ENCODE measurements around the gene ELAPOR1. TPM values are rescaled to one million over a fixed set of nuclear protein-coding genes. Genes with fewer than 3 reads are reported as not detected.

ELAPOR1 gene
- total and polyA plus RNA-seq, 9 of the 15 experiments (the other 6 are each of a cell fraction or from before 2014, with no cell fraction given), result 0.07 to 1.2 (median 0.18) TPM

DNA sequence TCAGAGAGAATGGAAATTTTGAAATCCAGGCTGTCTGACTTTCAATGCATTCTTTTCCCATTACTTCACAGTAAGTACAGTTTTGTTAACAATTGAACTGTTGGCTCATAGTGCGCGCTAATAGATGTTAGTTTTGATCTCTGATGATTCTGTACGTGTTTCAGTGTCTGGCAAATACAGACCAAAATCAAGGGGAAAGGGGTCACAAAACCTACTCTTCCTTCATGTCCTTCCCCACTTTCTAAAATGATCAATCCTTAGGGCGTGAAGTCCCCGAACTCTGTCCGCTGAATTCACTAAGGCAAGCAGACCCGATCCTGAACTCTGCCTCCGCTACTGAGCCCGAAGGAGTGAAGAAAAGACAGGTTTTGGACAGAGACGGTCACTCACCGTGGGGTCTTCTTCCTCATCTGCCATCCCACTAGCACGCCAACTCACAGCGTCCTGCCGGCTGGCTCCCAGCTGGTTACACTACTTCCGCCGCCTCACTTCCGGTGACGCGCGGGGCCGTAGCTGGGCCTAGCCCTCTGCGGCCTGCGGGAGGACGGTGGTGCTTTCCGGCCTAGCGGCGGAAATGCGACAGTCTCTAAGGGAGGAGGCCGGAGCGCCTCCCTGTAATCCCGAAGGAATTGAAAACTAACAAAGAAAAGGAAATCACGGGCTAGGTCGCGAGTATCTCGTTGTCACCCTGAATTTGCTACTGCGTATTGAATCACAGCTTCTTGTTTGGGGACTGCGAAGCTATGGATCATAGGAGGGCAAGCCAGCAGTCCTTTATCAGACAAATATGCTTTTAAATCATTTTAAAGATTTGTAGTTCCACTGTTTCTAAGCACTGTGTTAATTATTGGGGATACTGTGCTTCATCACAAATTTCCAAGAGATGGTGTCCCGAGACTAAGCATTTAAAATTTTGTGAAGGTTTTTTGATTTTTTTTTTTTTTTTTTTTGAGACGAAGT is 38.1 kb upstream of the ELAPOR1 start, which contains the start of gene TAF13 (continued):
- TF ChIP-seq, protein P1, sequence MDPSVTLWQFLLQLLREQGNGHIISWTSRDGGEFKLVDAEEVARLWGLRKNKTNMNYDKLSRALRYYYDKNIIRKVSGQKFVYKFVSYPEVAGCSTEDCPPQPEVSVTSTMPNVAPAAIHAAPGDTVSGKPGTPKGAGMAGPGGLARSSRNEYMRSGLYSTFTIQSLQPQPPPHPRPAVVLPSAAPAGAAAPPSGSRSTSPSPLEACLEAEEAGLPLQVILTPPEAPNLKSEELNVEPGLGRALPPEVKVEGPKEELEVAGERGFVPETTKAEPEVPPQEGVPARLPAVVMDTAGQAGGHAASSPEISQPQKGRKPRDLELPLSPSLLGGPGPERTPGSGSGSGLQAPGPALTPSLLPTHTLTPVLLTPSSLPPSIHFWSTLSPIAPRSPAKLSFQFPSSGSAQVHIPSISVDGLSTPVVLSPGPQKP (CRISPR knock-in tag; IDR thresholded peaks at IDR 0.05), result no peak
- TF ChIP-seq THAP12 (CRISPR knock-in tag; IDR thresholded peaks at IDR 0.05) (peak; percentile 54; the same call in 1 of the 2 replicates), RAD21 (CRISPR knock-in tag; conservative IDR thresholded peaks at IDR 0.05 in 1 of 2, IDR thresholded peaks at IDR 0.05 in 1 of 2) (0 out of 4 replicates have a peak, but pooled peaks of 1 of the 2 experiments have one; percentile 13), SMARCC2 (IDR thresholded peaks at IDR 0.05; ENCODE audit: low read depth) (no peak; the same call in 1 of the 2 replicates), CTCF (IDR thresholded peaks at IDR 0.05 in 2 of 3, conservative IDR thresholded peaks at IDR 0.05 in 1 of 3; ENCODE audit: insufficient read depth in 2 of 3, low read depth in 1 of 3, low read length in 3 of 3) (peak; percentile 17 to 30 (median 29); a peak in 3 of 6 replicates), KDM5B (IDR thresholded peaks at IDR 0.05; ENCODE audit: insufficient replicate concordance, low read depth, low read length) (peak; percentile 97), ZNF165 (CRISPR knock-in tag; IDR thresholded peaks at IDR 0.05; ENCODE audit: borderline replicate concordance) (no peak), WHSC1 (IDR thresholded peaks at IDR 0.05; ENCODE audit: low read length) (no peak), ZBTB49 (CRISPR knock-in tag; IDR thresholded peaks at IDR 0.05; ENCODE audit: borderline replicate concordance) (no peak), ZFP1 (CRISPR knock-in tag; IDR thresholded peaks at IDR 0.05) (no peak; the same call in 1 of the 2 replicates), BCOR (IDR thresholded peaks at IDR 0.05) (0 out of 2 replicates have a peak, but pooled peaks have one; percentile 26), ZNF79 (CRISPR knock-in tag; IDR thresholded peaks at IDR 0.05; ENCODE audit: low read depth) (no peak), BMI1 (IDR thresholded peaks at IDR 0.05; ENCODE audit: low read length) (no peak), KDM2B (CRISPR knock-in tag; IDR thresholded peaks at IDR 0.05) (no peak)
- TF ChIP-seq, protein P2, sequence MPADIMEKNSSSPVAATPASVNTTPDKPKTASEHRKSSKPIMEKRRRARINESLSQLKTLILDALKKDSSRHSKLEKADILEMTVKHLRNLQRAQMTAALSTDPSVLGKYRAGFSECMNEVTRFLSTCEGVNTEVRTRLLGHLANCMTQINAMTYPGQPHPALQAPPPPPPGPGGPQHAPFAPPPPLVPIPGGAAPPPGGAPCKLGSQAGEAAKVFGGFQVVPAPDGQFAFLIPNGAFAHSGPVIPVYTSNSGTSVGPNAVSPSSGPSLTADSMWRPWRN (IDR thresholded peaks at IDR 0.05; ENCODE audit: low read depth), result 0 out of 2 replicates have a peak, but pooled peaks have one; percentile 9

Data from K562 (cell line).